ENCODE results near the gene WWTR1. TPM values are rescaled to one million over a fixed set of nuclear protein-coding genes. Genes with fewer than 3 reads are reported as not detected.

The WWTR1 gene
- total RNA-seq, 6 donors from 2014 or later, result 77.5 to 119 (median 107) TPM

GRCh38 chr3:149571381-149571780 lies 86.4 kb downstream of the WWTR1 start:
- 57 to 75% methylated on average over 2 of the region's 2 CpGs for WGBS, 2 donors
- Histone ChIP-seq H3K27ac (peak overlapping the region in 1 of 4 donors; percentile 10), H3K9me3 (no peaks in the 10 kb centered on the region), H3K27me3 (no peaks in the 10 kb centered on the region), H3K4me3 (no peak overlapping the region), H3K4me1 (peaks cover 18 to 43% (median 30%) of the 10 kb centered on the region in 4 donors), H3K36me3 (peaks cover 0 to 23% (median 2%) of the 10 kb centered on the region in 4 donors)
- TF ChIP-seq POLR2AphosphoS5 (IDR thresholded peaks at IDR 0.05) (no peak), EP300 (IDR thresholded peaks at IDR 0.05) (no peak), CTCF (IDR thresholded peaks at IDR 0.05) (no peak), POLR2A (IDR thresholded peaks at IDR 0.05) (no peak)
- ATAC-seq (ENCODE audit: low FRiP score in 2 of 2), result no peak
- DNase-seq, result no peak

- Histone ChIP-seq H3K36me3 (peaks cover 0 to 23% (median 2%) of the 10 kb centered on the region in 4 donors), H3K4me1 (peaks cover 4 to 33% (median 19%) of the 10 kb centered on the region in 4 donors), H3K9me3 (no peaks in the 10 kb centered on the region), H3K27me3 (no peaks in the 10 kb centered on the region), H3K27ac (no peak overlapping the region), H3K4me3 (no peak overlapping the region)
- TF ChIP-seq POLR2AphosphoS5 (IDR thresholded peaks at IDR 0.05) (no peak), CTCF (IDR thresholded peaks at IDR 0.05) (no peak), POLR2A (IDR thresholded peaks at IDR 0.05) (no peak), EP300 (IDR thresholded peaks at IDR 0.05) (no peak)
- WGBS, 2 donors, result 92 to 100% methylated on average over 8 of the region's 8 CpGs
- DNase-seq (no peak), ATAC-seq (ENCODE audit: low FRiP score in 2 of 2) (no peak)
Measured at GRCh38 chr3:149570016-149570415, 87.8 kb downstream of the WWTR1 start.

- peaks cover 0 to 19% (median 2%) of the 10 kb centered on the region in 4 donors for H3K36me3 ChIP-seq
- H3K27ac ChIP-seq, result no peak overlapping the region
- DNase-seq (no peak), ATAC-seq (ENCODE audit: low FRiP score in 2 of 2) (no peak)
- 49 to 53% methylated on average over 2 of the region's 2 CpGs for WGBS, 2 donors
- no peaks in the 10 kb centered on the region for H3K27me3 ChIP-seq
- no peak for TF ChIP-seq POLR2AphosphoS5 (IDR thresholded peaks at IDR 0.05)
- no peak for TF ChIP-seq CTCF (IDR thresholded peaks at IDR 0.05)
- no peak for TF ChIP-seq EP300 (IDR thresholded peaks at IDR 0.05)
- no peak for TF ChIP-seq POLR2A (IDR thresholded peaks at IDR 0.05)
- H3K9me3 ChIP-seq, result no peaks in the 10 kb centered on the region
- no peak overlapping the region for H3K4me3 ChIP-seq
- H3K4me1 ChIP-seq, result peaks cover 0 to 26% (median 13%) of the 10 kb centered on the region in 4 donors
Measured at GRCh38 chr3:149567381-149567780, 90.4 kb downstream of the WWTR1 start.

- no peaks in the 10 kb centered on the region for H3K9me3 ChIP-seq
- no peak for DNase-seq
- peaks cover 0 to 18% (median 11%) of the 10 kb centered on the region in 4 donors for H3K4me1 ChIP-seq
- TF ChIP-seq POLR2AphosphoS5 (IDR thresholded peaks at IDR 0.05) (no peak), CTCF (IDR thresholded peaks at IDR 0.05) (no peak), POLR2A (IDR thresholded peaks at IDR 0.05) (no peak), EP300 (IDR thresholded peaks at IDR 0.05) (no peak)
- no peak overlapping the region for H3K4me3 ChIP-seq
- WGBS, 2 donors, result 67 to 73% methylated on average over 6 of the region's 6 CpGs
- no peaks in the 10 kb centered on the region for H3K27me3 ChIP-seq
- peak in 1 of 2 donors; percentile 26 for ATAC-seq (ENCODE audit: low FRiP score in 2 of 2)
- H3K36me3 ChIP-seq, result peaks cover 0 to 10% (median 0%) of the 10 kb centered on the region in 4 donors
- H3K27ac ChIP-seq, result no peak overlapping the region
Measured at GRCh38 chr3:149566292-149566975, 91.4 kb downstream of the WWTR1 start.

- Histone ChIP-seq H3K36me3 (no peaks in the 10 kb centered on the region), H3K4me3 (no peak overlapping the region), H3K4me1 (peaks cover 0 to 16% (median 9%) of the 10 kb centered on the region in 4 donors), H3K27ac (no peak overlapping the region), H3K27me3 (no peaks in the 10 kb centered on the region), H3K9me3 (no peaks in the 10 kb centered on the region)
- DNase-seq, result no peak
- TF ChIP-seq CTCF (IDR thresholded peaks at IDR 0.05) (no peak), POLR2AphosphoS5 (IDR thresholded peaks at IDR 0.05) (no peak), EP300 (IDR thresholded peaks at IDR 0.05) (no peak), POLR2A (IDR thresholded peaks at IDR 0.05) (no peak)
- ATAC-seq (ENCODE audit: low FRiP score in 2 of 2), result no peak
- WGBS, 2 donors, result 86 to 97% methylated on average over 2 of the region's 2 CpGs
Measured at GRCh38 chr3:149564079-149564478, 93.7 kb downstream of the WWTR1 start.

Measured in upper lobe of left lung (tissue), 6 donors.